SK-N-SH (cell line): ENCODE data around the gene MAD1L1. TPM values are rescaled to one million over a fixed set of nuclear protein-coding genes. Genes with fewer than 3 reads are reported as not detected.
A peak's percentile ranks its signal among the peaks of the same experiment; 100 is the strongest.

ENCODE experiments used
- CTCF ChIA-PET: fragments of 300-600, 350-600 bp; formaldehyde crosslinking; extraction: SDS; loops from one replicate; lab custom pipeline; 2021; lab: Yijun Ruan, JAX
- POLR2A ChIA-PET: fragments of 350-600 bp; sonication (Branson Sonifier 250); formaldehyde crosslinking; extraction: SDS; loops from one replicate; lab custom pipeline; 2020; ENCODE audit warnings: antibody characterized with exemption, inconsistent platforms; lab: Yijun Ruan, JAX
- DNase-seq: peaks from one replicate; pipeline ENCODE4 v3.0.0; 2012
- H2AFZ ChIP-seq: fragments of 200-600 bp; sonication (generic); 2 replicates; pipeline ENCODE4 v1.8.1; 2016; ENCODE audit warnings: antibody characterized with exemption, mild to moderate bottlenecking, low read depth
- H3F3A ChIP-seq: fragments of 200-600 bp; sonication (generic); replicated peaks from 2 replicates; pipeline ENCODE3; 2016; ENCODE audit warnings: antibody characterized with exemption, mild to moderate bottlenecking; ENCODE audit not compliant: insufficient read depth
- H3K27ac ChIP-seq, 2 experiments: fragments of 200-500 bp in 1 of 2; fragments of 200-600 bp in 1 of 2; sonication (Bioruptor generic) in 1 of 2; sonication (generic), shearing (Covaris generic) in 1 of 2; 2 replicates each; pipeline versions ENCODE4 v1.5.1 to v1.6.1; 2014 to 2016; ENCODE audit warnings: low read depth in 2 of 2, inconsistent platforms in 1 of 2, low read length in 1 of 2, mild to moderate bottlenecking in 1 of 2, mixed read lengths in 1 of 2
- H3K27me3 ChIP-seq: fragments of 200-600 bp; sonication (generic), shearing (Covaris generic); 2 replicates; pipeline ENCODE4 v1.6.1; 2016; ENCODE audit warnings: mixed run types; ENCODE audit not compliant: insufficient read depth
- H3K36me3 ChIP-seq, 2 experiments: fragments of 200-500 bp in 1 of 2; fragments of 200-600 bp in 1 of 2; sonication (Bioruptor generic) in 1 of 2; sonication (generic) in 1 of 2; replicated peaks in 1 of 2; 2 replicates each; pipeline versions ENCODE3 to v1.5.1; 2014 to 2016; ENCODE audit warnings: low read length in 1 of 2, mild to moderate bottlenecking in 1 of 2; ENCODE audit not compliant: insufficient read depth in 2 of 2, control insufficient read depth in 1 of 2
- H3K4me1 ChIP-seq, 2 experiments: fragments of 200-500 bp in 1 of 2; fragments of 200-600 bp in 1 of 2; sonication (Bioruptor generic) in 1 of 2; sonication (generic), shearing (Covaris generic) in 1 of 2; 2 replicates each; pipeline versions ENCODE4 v1.5.1 to v1.6.1; 2014 to 2016; ENCODE audit warnings: low read depth in 1 of 2, low read length in 1 of 2, mixed run types in 1 of 2; ENCODE audit not compliant: insufficient read depth in 2 of 2, control insufficient read depth in 1 of 2
- H3K4me2 ChIP-seq: fragments of 200-600 bp; sonication (generic), shearing (Covaris generic); 2 replicates; pipeline ENCODE4 v1.6.1; 2017; ENCODE audit warnings: mixed run types
- H3K4me3 ChIP-seq, 2 experiments: fragments of 200-500 bp in 1 of 2; fragments of 200-600 bp in 1 of 2; sonication (Bioruptor generic) in 1 of 2; sonication (generic), shearing (Covaris generic) in 1 of 2; 2 replicates each; pipeline versions ENCODE4 v1.5.1 to v1.8.1; 2014 to 2016; ENCODE audit warnings: low read depth in 2 of 2, inconsistent platforms in 1 of 2, low read length in 1 of 2, mild to moderate bottlenecking in 1 of 2, mixed read lengths in 1 of 2, moderate library complexity in 1 of 2
- H3K79me2 ChIP-seq: fragments of 200-600 bp; sonication (generic); 2 replicates; pipeline ENCODE4 v1.8.1; 2017; ENCODE audit warnings: mild to moderate bottlenecking; ENCODE audit not compliant: insufficient read depth
- H3K9ac ChIP-seq: fragments of 200-600 bp; sonication (generic); 2 replicates; pipeline ENCODE4 v1.6.1; 2017; ENCODE audit warnings: mixed run types
- H3K9me2 ChIP-seq: fragments of 200-600 bp; sonication (generic); 2 replicates; pipeline ENCODE4 v1.6.1; 2017; ENCODE audit warnings: mixed run types
- H3K9me3 ChIP-seq: fragments of 200-600 bp; sonication (generic); 2 replicates; pipeline ENCODE4 v1.6.1; 2017; ENCODE audit warnings: mixed run types, mild to moderate bottlenecking, moderate library complexity
- H4K20me1 ChIP-seq: fragments of 200-600 bp; sonication (generic); 2 replicates; pipeline ENCODE4 v1.6.1; 2017; ENCODE audit warnings: mild to moderate bottlenecking, mixed run types; ENCODE audit not compliant: insufficient read depth
- CHD2 ChIP-seq: fragments of 150-350 bp; IDR thresholded peaks from 2 replicates; pipeline ENCODE4 v1.6.1; 2018; ENCODE audit warnings: low read length; ENCODE audit not compliant: partially characterized antibody
- EZH2phosphoT487 ChIP-seq: fragments of 200-600 bp; sonication (generic); IDR thresholded peaks from 2 replicates; pipeline ENCODE4 v1.6.1; 2017; ENCODE audit warnings: low read depth, mixed run types, mild to moderate bottlenecking, antibody characterized with exemption, moderate library complexity, borderline replicate concordance
- FOSL2 ChIP-seq: IDR thresholded peaks from 2 replicates; pipeline ENCODE4 v1.4.0; 2012; ENCODE audit warnings: low read depth, mild to moderate bottlenecking, moderate library complexity, borderline replicate concordance
- FOXM1 ChIP-seq: IDR thresholded peaks from 2 replicates; pipeline ENCODE4 v1.4.0; 2012; ENCODE audit warnings: low read depth, mild to moderate bottlenecking
- GATA2 ChIP-seq: sonication (generic); formaldehyde crosslinking; IDR thresholded peaks from 2 replicates; pipeline ENCODE4 v1.5.0; 2020; ENCODE audit warnings: mild to moderate bottlenecking, missing genetic modification reagents
- JUND ChIP-seq: IDR thresholded peaks from 2 replicates; pipeline ENCODE4 v1.4.0; 2012
- NFIC ChIP-seq: IDR thresholded peaks from 2 replicates; pipeline ENCODE4 v1.4.0; 2012; ENCODE audit warnings: borderline replicate concordance
- NRF1 ChIP-seq: IDR thresholded peaks from 2 replicates; pipeline ENCODE4 v1.6.1; 2012; ENCODE audit warnings: low read depth, mild to moderate bottlenecking, low read length
- POLR2AphosphoS5 ChIP-seq: IDR thresholded peaks from 2 replicates; pipeline ENCODE4 v1.6.1; 2012; ENCODE audit warnings: low read depth, low read length
- RAD21 ChIP-seq: IDR thresholded peaks from 2 replicates; pipeline ENCODE4 v1.6.1; 2012; ENCODE audit warnings: mild to moderate bottlenecking, low read length
- RXRA ChIP-seq: IDR thresholded peaks from 2 replicates; pipeline ENCODE4 v1.4.0; 2012; ENCODE audit warnings: low read depth, mild to moderate bottlenecking, borderline replicate concordance
- SMC3 ChIP-seq: IDR thresholded peaks from 2 replicates; pipeline ENCODE4 v1.6.1; 2012; ENCODE audit warnings: low read depth, low read length, improper control_type of control experiment
- TAF1 ChIP-seq: IDR thresholded peaks from 2 replicates; pipeline ENCODE4 v1.6.1; 2012; ENCODE audit warnings: low read depth, mild to moderate bottlenecking, low read length, moderate library complexity, borderline replicate concordance
- TCF12 ChIP-seq: IDR thresholded peaks from 2 replicates; pipeline ENCODE4 v1.4.0; 2012
- YY1 ChIP-seq: IDR thresholded peaks from 2 replicates; pipeline ENCODE4 v1.4.0; 2012; ENCODE audit warnings: low read depth, mild to moderate bottlenecking
- WGBS: methylation state at CpG from one replicate; pipeline ENCODE4 v1.1.6; 2017; ENCODE audit warnings: low lambda C conversion rate; 5-methylcytosine and 5-hydroxymethylcytosine counted together
- polyA plus RNA-seq, 3 experiments: library from polyadenylated mRNA; depleted of rRNA; stranded (reverse); fragments of >200 nt; gene quantifications; 2 replicates each; pipeline ENCODE4 v1.2.3, GENCODE V29; 2012
- TF ChIP-seq, protein P1 (sequence below): IDR thresholded peaks from 2 replicates; pipeline ENCODE4 v1.4.0; 2012; ENCODE audit warnings: low read depth, borderline replicate concordance
- TF ChIP-seq, protein P2 (sequence below): IDR thresholded peaks from 2 replicates; pipeline ENCODE4 v1.4.0; 2012; ENCODE audit warnings: low read depth, borderline replicate concordance
- TF ChIP-seq, protein P3 (sequence below): fragments of 150-350 bp; IDR thresholded peaks from 2 replicates; pipeline ENCODE4 v1.6.1; 2016; ENCODE audit warnings: mild to moderate bottlenecking, low read depth, low read length
- TF ChIP-seq, protein P4 (sequence below): fragments of 200-600 bp; sonication (generic); IDR thresholded peaks from 2 replicates; pipeline ENCODE4 v1.6.1; 2017; ENCODE audit warnings: antibody characterized with exemption, mild to moderate bottlenecking, moderate library complexity
- TF ChIP-seq, protein P5 (sequence below): IDR thresholded peaks from 2 replicates; pipeline ENCODE4 v1.4.0; 2012; ENCODE audit warnings: low read depth

MAD1L1 gene
- polyA plus RNA-seq, 1 of the 3 experiments (the other 2 are of a cell fraction): 46.2 TPM

DNA sequence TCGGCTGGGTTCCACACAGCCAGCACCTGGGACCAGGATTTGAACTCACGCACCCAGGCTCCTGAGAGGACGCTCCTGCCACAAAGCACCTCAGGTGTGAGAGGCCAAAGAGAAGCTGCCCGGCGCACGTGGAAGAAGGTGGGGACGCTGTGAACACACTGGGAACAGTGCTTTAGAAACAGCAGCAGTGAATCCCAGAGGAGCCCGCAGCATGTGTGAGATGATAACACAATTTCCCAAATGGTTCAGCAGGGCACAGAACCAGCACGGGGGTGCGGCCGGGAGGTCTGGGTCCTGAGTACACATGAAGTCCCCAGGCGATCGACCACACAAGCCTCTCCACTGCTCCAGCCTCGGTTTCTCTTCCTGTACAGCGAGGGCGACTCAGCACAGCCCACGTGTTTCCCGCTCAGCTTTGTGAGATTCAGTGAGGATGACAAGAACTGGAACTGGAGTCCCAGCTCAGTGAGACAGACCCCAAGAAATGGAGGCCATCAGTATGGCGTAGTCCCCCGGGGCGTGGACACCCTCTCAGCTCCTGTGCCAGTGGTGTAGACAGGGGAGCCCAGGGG is 188.3 kb downstream of the MAD1L1 start:
- Histone ChIP-seq H4K20me1 (no peaks in the 10 kb centered on the region), H3K9ac (no peak overlapping the region), H3K36me3 (peaks cover 0 to 7% of the 10 kb centered on the region in 2 experiments), H3K4me2 (no peak overlapping the region), H3K9me2 (no peaks in the 10 kb centered on the region), H3K79me2 (no peaks in the 10 kb centered on the region), H3K4me3 (no peak overlapping the region), H3K9me3 (no peaks in the 10 kb centered on the region)
- 96% methylated on average over 20 of the region's 21 CpGs for WGBS
- TF ChIP-seq, protein P1, sequence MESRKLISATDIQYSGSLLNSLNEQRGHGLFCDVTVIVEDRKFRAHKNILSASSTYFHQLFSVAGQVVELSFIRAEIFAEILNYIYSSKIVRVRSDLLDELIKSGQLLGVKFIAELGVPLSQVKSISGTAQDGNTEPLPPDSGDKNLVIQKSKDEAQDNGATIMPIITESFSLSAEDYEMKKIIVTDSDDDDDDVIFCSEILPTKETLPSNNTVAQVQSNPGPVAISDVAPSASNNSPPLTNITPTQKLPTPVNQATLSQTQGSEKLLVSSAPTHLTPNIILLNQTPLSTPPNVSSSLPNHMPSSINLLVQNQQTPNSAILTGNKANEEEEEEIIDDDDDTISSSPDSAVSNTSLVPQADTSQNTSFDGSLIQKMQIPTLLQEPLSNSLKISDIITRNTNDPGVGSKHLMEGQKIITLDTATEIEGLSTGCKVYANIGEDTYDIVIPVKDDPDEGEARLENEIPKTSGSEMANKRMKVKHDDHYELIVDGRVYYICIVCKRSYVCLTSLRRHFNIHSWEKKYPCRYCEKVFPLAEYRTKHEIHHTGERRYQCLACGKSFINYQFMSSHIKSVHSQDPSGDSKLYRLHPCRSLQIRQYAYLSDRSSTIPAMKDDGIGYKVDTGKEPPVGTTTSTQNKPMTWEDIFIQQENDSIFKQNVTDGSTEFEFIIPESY: no peak
- TF ChIP-seq POLR2AphosphoS5: no peak
- no peak for TF ChIP-seq FOSL2
- TF ChIP-seq, protein P2, sequence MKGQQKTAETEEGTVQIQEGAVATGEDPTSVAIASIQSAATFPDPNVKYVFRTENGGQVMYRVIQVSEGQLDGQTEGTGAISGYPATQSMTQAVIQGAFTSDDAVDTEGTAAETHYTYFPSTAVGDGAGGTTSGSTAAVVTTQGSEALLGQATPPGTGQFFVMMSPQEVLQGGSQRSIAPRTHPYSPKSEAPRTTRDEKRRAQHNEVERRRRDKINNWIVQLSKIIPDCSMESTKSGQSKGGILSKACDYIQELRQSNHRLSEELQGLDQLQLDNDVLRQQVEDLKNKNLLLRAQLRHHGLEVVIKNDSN: no peak
- no peak for TF ChIP-seq EZH2phosphoT487
- TF ChIP-seq RAD21: no peak
- no peak for TF ChIP-seq GATA2 (CRISPR knock-in tag)
- TF ChIP-seq SMC3: no peak
- no peak for TF ChIP-seq TAF1
- no peak for TF ChIP-seq CHD2
- TF ChIP-seq FOXM1: no peak
- TF ChIP-seq NRF1: no peak
- no peak for TF ChIP-seq JUND
- TF ChIP-seq, all 33 proteins: peak for 0
- no peak overlapping the region for H3K27ac ChIP-seq
- peaks cover 0 to under 1% of the 10 kb centered on the region in 2 experiments; a peak in 1 of 4 replicates for H3K4me1 ChIP-seq
- H2AFZ ChIP-seq: no peak overlapping the region
- H3K27me3 ChIP-seq: no peaks in the 10 kb centered on the region
- no peak for DNase-seq
- H3F3A ChIP-seq: no peaks in the 10 kb centered on the region
- POLR2A ChIA-PET: no interaction called here
- CTCF ChIA-PET: interaction anchor here (0.6 to 0.8 kb wide), 2 partner anchors 55 to 72 kb away, joined by 3 read pairs; no protein-coding TSS in a partner anchor

DNA sequence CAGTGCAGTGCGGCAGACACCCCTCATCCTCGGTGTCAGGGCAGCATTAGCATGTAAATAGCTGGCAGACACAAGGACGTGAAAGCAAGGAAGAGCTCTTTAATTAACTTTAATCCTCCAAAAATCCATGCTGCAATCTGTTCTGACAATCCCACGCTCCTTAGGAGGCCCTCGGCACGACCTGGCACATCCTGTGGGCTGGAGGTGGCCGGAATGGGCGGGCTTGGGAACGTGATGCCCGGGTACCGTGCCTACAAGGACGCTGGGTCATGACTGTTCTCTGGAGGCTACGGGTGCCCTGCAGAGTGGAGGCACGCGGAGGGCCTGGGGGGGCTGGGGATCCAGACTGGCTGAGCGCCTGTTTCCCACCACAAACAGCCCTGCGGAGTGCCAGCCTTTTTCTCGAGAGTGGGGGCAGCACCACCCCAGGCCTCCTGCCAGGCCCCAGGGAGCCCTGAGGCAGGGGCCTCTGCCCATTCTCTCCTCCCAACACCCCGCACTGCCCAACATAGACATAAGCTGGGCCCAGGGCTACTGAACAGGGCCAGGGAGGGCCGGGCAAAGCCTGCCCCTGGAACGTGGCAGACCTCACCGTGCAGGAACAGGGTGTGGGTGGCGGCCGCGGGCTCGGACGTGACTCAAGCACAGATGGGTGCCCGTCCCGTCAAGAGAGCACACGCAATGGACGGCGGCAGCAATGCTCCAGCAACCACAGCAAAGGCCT is 189.3 kb downstream of the MAD1L1 start:
- Histone ChIP-seq H3K27ac (no peak overlapping the region), H3K4me3 (no peak overlapping the region), H3K4me1 (no peaks in the 10 kb centered on the region; a peak in 1 of 4 replicates), H3F3A (no peaks in the 10 kb centered on the region), H4K20me1 (no peaks in the 10 kb centered on the region), H3K79me2 (no peaks in the 10 kb centered on the region), H3K4me2 (no peak overlapping the region), H3K9me2 (no peaks in the 10 kb centered on the region), H3K36me3 (peaks cover 0 to 7% of the 10 kb centered on the region in 2 experiments), H3K9me3 (no peaks in the 10 kb centered on the region), H3K27me3 (no peaks in the 10 kb centered on the region), H3K9ac (no peak overlapping the region), H2AFZ (no peak overlapping the region)
- ChIA-PET POLR2A (no interaction called here), CTCF (no interaction called here)
- 98% methylated on average over 19 of the region's 32 CpGs for WGBS
- DNase-seq: peak; percentile 36
- TF ChIP-seq RXRA (no peak), TCF12 (no peak), GATA2 (CRISPR knock-in tag) (no peak), TAF1 (no peak), NFIC (no peak), YY1 (no peak), FOXM1 (no peak)
- TF ChIP-seq, protein P3, sequence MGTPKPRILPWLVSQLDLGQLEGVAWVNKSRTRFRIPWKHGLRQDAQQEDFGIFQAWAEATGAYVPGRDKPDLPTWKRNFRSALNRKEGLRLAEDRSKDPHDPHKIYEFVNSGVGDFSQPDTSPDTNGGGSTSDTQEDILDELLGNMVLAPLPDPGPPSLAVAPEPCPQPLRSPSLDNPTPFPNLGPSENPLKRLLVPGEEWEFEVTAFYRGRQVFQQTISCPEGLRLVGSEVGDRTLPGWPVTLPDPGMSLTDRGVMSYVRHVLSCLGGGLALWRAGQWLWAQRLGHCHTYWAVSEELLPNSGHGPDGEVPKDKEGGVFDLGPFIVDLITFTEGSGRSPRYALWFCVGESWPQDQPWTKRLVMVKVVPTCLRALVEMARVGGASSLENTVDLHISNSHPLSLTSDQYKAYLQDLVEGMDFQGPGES: no peak
- TF ChIP-seq, protein P4, sequence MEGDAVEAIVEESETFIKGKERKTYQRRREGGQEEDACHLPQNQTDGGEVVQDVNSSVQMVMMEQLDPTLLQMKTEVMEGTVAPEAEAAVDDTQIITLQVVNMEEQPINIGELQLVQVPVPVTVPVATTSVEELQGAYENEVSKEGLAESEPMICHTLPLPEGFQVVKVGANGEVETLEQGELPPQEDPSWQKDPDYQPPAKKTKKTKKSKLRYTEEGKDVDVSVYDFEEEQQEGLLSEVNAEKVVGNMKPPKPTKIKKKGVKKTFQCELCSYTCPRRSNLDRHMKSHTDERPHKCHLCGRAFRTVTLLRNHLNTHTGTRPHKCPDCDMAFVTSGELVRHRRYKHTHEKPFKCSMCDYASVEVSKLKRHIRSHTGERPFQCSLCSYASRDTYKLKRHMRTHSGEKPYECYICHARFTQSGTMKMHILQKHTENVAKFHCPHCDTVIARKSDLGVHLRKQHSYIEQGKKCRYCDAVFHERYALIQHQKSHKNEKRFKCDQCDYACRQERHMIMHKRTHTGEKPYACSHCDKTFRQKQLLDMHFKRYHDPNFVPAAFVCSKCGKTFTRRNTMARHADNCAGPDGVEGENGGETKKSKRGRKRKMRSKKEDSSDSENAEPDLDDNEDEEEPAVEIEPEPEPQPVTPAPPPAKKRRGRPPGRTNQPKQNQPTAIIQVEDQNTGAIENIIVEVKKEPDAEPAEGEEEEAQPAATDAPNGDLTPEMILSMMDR: no peak
- TF ChIP-seq, protein P5, sequence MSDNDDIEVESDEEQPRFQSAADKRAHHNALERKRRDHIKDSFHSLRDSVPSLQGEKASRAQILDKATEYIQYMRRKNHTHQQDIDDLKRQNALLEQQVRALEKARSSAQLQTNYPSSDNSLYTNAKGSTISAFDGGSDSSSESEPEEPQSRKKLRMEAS: no peak
